HEK293T (cell line): ENCODE measurements around the gene UNC13D.

ENCODE experiments used
- CTCF ChIA-PET: fragments of 350-600 bp; formaldehyde crosslinking; extraction: SDS; loops from one replicate; lab custom pipeline; 2021; ENCODE audit warnings: antibody characterized with exemption, inconsistent platforms; lab: Yijun Ruan, JAX
- POLR2A ChIA-PET: fragments of 350-600 bp; formaldehyde crosslinking; extraction: SDS; loops from one replicate; lab custom pipeline; 2020; ENCODE audit warnings: antibody characterized with exemption, inconsistent platforms; lab: Yijun Ruan, JAX
- DNase-seq: peaks from one replicate; pipeline ENCODE4 v3.0.0; 2012; ENCODE audit warnings: mixed read lengths; ENCODE audit errors: extremely low spot score
- ARNT ChIP-seq: fragments of 450-650 bp; IDR thresholded peaks from 2 replicates; pipeline ENCODE4 v1.6.1; 2017; ENCODE audit warnings: mild to moderate bottlenecking
- BHLHE40 ChIP-seq: fragments of 450-650 bp; IDR thresholded peaks from 2 replicates; pipeline ENCODE4 v1.6.1; 2016; ENCODE audit warnings: mild to moderate bottlenecking, moderate library complexity, borderline replicate concordance
- CTBP1 ChIP-seq: fragments of 450-650 bp; IDR thresholded peaks from 2 replicates; pipeline ENCODE4 v1.6.1; 2016; ENCODE audit warnings: borderline replicate concordance
- ELF4 ChIP-seq: fragments of 450-650 bp; IDR thresholded peaks from 2 replicates; pipeline ENCODE4 v1.6.1; 2017; ENCODE audit warnings: antibody characterized with exemption
- FOXA1 ChIP-seq: fragments of 450-650 bp; IDR thresholded peaks from 2 replicates; pipeline ENCODE4 v1.6.1; 2016; ENCODE audit warnings: mild to moderate bottlenecking
- FOXK2 ChIP-seq: fragments of 450-650 bp; IDR thresholded peaks from 2 replicates; pipeline ENCODE4 v1.6.1; 2016; ENCODE audit warnings: mild to moderate bottlenecking
- FOXM1 ChIP-seq: fragments of 450-650 bp; IDR thresholded peaks from 2 replicates; pipeline ENCODE4 v1.6.1; 2017; ENCODE audit warnings: mild to moderate bottlenecking, borderline replicate concordance
- HDGF ChIP-seq: fragments of 450-650 bp; IDR thresholded peaks from 2 replicates; pipeline ENCODE4 v1.6.1; 2017; ENCODE audit warnings: antibody characterized with exemption, borderline replicate concordance
- L3MBTL2 ChIP-seq: fragments of 450-650 bp; conservative IDR thresholded peaks from 2 replicates; pipeline ENCODE4 v1.6.1; 2016; ENCODE audit warnings: mild to moderate bottlenecking
- LEF1 ChIP-seq: fragments of 450-650 bp; IDR thresholded peaks from 2 replicates; pipeline ENCODE4 v1.6.1; 2017; ENCODE audit warnings: mild to moderate bottlenecking, borderline replicate concordance
- NFRKB ChIP-seq: fragments of 450-650 bp; IDR thresholded peaks from 2 replicates; pipeline ENCODE4 v1.6.1; 2016; ENCODE audit warnings: mild to moderate bottlenecking, moderate library complexity
- SP1 ChIP-seq: fragments of 450-650 bp; IDR thresholded peaks from 2 replicates; pipeline ENCODE4 v1.6.1; 2017
- SUZ12 ChIP-seq: fragments of 450-650 bp; IDR thresholded peaks from 2 replicates; pipeline ENCODE4 v1.6.1; 2016; ENCODE audit warnings: mild to moderate bottlenecking
- TARDBP ChIP-seq: fragments of 450-650 bp; IDR thresholded peaks from 2 replicates; pipeline ENCODE4 v1.6.1; 2016
- ZNF384 ChIP-seq: fragments of 450-650 bp; IDR thresholded peaks from 2 replicates; pipeline ENCODE4 v1.6.1; 2016
- TF ChIP-seq, protein P1 (sequence below): fragments of 450-650 bp; IDR thresholded peaks from 2 replicates; pipeline ENCODE4 v1.6.1; 2016

Gene UNC13D

GRCh38 chr17:75843577-75844529 is at the start of gene UNC13D:
UNC13D (minus strand) TSS chr17:75844404; CDS start chr17:75844337, 67 bp downstream.
- no peak for DNase-seq
- ChIA-PET POLR2A (interaction anchor here (3.4 to 4.4 kb wide), 2 partner anchors 11 to 64 kb away, joined by 22 to 39 read pairs; partner anchors contain the start of gene WBP2), CTCF (no interaction called here)
- no peak for TF ChIP-seq ZNF384
- TF ChIP-seq L3MBTL2, result no peak

GRCh38 chr17:75893305-75894048 is 49.3 kb upstream of the UNC13D start:
- ChIA-PET CTCF (interaction anchor here (0.8 to 2.2 kb wide), 3 partner anchors 10 to 16 kb away, joined by 3 to 7 read pairs (median 5); no protein-coding TSS in a partner anchor), POLR2A (interaction anchor here (0.8 to 1.7 kb wide), 5 partner anchors 11 to 114 kb away, joined by 3 to 5 read pairs (median 5); partner anchors contain the start of genes MRPL38 and WBP2)
- TF ChIP-seq, protein P1, sequence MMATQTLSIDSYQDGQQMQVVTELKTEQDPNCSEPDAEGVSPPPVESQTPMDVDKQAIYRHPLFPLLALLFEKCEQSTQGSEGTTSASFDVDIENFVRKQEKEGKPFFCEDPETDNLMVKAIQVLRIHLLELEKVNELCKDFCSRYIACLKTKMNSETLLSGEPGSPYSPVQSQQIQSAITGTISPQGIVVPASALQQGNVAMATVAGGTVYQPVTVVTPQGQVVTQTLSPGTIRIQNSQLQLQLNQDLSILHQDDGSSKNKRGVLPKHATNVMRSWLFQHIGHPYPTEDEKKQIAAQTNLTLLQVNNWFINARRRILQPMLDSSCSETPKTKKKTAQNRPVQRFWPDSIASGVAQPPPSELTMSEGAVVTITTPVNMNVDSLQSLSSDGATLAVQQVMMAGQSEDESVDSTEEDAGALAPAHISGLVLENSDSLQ, result no peak
- TF ChIP-seq SP1, result no peak
- TF ChIP-seq TARDBP, result no peak
- no peak for TF ChIP-seq FOXK2
- no peak for TF ChIP-seq ZNF384
- no peak for TF ChIP-seq HDGF
- TF ChIP-seq NFRKB, result no peak
- TF ChIP-seq FOXA1, result no peak
- TF ChIP-seq SUZ12, result no peak

DNA sequence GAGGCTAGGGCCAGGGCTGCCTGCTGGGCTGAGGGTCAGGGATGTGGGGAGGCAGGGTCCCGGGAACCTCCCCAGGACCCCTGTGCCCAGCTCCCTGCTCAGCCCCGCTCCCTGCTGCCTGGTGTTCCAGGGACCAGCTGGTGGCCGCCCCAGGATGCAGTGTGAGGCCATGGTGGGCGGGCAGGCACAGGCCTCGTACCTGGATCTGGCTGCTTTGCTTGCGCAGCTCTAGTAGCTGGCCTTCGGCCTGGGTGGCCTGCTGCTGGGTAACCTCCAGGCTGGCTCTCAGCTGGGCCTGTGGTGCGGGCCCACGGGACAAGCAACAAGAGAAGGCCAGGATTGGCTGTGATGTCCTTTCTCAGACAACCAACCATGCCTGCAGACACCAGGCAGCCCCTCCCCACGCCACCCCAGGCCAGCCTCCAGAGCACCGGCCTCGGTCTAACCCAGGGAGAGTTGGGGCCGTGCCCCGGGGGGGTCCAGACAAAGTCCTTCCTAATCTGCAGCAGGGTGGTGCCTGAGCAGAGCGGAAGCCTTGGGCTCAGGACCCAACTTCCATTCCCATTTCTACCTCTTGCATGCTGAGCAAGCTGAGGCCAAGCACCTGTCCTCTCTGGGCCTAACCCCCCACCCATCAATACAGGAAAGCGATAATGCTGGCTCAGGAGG is 48.5 kb upstream of the UNC13D start:
- POLR2A ChIA-PET, result interaction anchor here (0.8 to 1.7 kb wide), 4 partner anchors 12 to 113 kb away, joined by 3 to 5 read pairs (median 4); partner anchors contain the start of gene MRPL38
- DNase-seq, result no peak
- TF ChIP-seq LEF1, result no peak
- no peak for TF ChIP-seq L3MBTL2
- TF ChIP-seq ZNF384, result no peak
- no peak for TF ChIP-seq BHLHE40
- TF ChIP-seq FOXM1, result no peak
- no peak for TF ChIP-seq SUZ12
- no peak for TF ChIP-seq TARDBP
- TF ChIP-seq, protein P1, result no peak
- TF ChIP-seq NFRKB, result no peak
- TF ChIP-seq CTBP1, result no peak
- no peak for TF ChIP-seq HDGF
- TF ChIP-seq ARNT, result no peak
- no peak for TF ChIP-seq FOXK2
- TF ChIP-seq ELF4, result no peak
- CTCF ChIA-PET, result interaction anchor here (0.6 to 1.5 kb wide), 4 partner anchors 11 to 105 kb away, joined by 3 to 5 read pairs (median 4); no protein-coding TSS in a partner anchor

More at GRCh38 chr17:75893305-75894048, 49.3 kb upstream of the UNC13D start:
- no peak for DNase-seq

DNA sequence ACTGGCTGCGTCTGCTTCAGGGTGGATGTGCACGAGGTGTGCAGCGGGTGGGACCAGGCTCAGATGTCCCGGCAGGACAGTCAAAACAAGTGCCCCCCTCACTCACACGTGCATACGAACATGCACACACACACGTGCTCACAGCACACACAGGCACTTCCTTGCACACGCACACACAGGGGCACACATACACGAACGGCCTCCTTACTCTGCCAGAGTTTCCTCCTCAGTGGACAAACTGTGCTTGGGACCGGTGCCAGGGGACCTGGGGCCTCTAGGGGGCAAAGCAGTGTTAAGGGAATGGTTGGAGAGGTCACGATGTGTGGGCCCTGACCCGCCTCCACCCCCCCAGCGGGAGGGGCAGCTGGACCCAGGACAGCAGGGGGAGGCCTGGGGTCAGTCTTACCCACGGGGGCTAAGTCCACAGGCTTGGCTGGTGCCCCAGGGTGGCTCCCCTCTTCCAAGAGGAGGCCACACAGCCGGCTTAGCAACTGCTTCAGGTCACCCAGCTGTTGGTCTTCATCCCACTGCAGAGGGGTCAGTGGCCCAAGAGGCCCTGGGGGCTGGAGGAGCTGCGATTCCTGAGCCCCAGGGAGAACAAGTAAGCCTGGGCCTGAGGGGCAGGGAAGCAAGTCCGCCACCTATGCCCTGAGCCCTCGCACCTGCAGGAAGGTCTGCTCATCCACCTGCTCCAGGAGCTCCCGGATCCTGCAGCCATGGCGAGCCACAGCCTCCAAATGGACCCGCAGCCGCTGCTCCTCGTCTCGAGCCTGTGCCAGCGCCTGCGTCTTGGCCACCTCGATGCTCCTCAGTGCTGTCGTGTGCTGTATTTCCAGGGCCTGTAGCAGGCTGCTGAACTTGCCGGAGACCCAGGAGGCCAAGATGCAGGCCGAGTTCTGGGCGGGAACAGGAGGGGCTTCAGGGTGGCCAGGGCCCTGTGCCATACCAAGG is 47.7 kb upstream of the UNC13D start:
- no peak for TF ChIP-seq CTBP1
- no peak for TF ChIP-seq ZNF384
- no peak for TF ChIP-seq FOXA1
- no peak for TF ChIP-seq FOXK2
- TF ChIP-seq ELF4, result no peak
- no peak for TF ChIP-seq SUZ12
- TF ChIP-seq L3MBTL2, result no peak
- TF ChIP-seq LEF1, result no peak
- TF ChIP-seq BHLHE40, result no peak
- CTCF ChIA-PET, result interaction anchor here (0.6 to 1.5 kb wide), 3 partner anchors 27 to 105 kb away, joined by 4 read pairs; no protein-coding TSS in a partner anchor
- no peak for DNase-seq
- POLR2A ChIA-PET, result interaction anchor here (1.7 kb wide), 1 partner anchor 13 kb away, joined by 5 read pairs; the partner anchor contains the start of gene MRPL38

DNA sequence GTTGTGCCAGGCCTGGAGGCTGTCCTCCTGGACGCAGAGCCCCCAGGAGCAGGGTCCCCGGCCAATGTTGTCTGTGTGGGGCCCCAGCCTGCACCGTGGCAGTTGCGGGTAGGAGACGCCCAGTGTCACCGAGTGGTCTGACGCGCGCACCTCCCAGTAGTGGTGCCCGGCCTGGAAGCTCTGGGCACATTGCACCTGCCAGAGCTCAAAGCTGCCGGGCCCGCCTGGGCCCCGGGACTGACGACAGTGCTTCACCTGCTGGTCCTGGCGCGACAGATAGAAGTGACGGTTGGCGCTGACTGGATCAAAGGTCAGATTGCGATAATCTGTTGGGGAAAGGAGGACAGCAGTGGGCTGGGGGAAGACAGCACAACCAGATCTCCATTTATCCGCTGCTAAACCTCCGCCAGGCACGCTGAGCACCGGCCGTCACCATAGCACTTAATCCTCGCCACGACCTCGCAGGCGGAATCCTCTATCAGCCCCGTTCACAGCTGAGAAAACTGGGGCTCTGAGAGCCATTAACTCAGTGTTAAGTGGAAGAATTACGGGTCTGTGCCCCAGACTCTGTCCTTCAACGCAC is 46.9 kb upstream of the UNC13D start:
- ChIA-PET POLR2A (interaction anchor here (1.3 kb wide), 1 partner anchor 111 kb away, joined by 8 read pairs; a partner anchor contains a TSS), CTCF (interaction anchor here (0.6 kb wide), 1 partner anchor 26 kb away, joined by 4 read pairs; no protein-coding TSS in a partner anchor)
- no peak for DNase-seq
- TF ChIP-seq SP1 (no peak), LEF1 (no peak), BHLHE40 (no peak), FOXA1 (no peak)
